CD4-positive, alpha-beta T cell treated with Interleukin-6 for 4 hours (primary cell): ENCODE data around the gene DENND1A.
"Not testable (repeated sequence)": the region's sequence is repeated elsewhere in the genome, so short reads cannot be mapped to it uniquely, and the experiment has no call there.

Source experiments
- DNase-seq: peaks from one replicate; pipeline ENCODE4 v3.0.0-alpha.2; 2020; ENCODE audit warnings: mixed read lengths

The DENND1A gene

DNA sequence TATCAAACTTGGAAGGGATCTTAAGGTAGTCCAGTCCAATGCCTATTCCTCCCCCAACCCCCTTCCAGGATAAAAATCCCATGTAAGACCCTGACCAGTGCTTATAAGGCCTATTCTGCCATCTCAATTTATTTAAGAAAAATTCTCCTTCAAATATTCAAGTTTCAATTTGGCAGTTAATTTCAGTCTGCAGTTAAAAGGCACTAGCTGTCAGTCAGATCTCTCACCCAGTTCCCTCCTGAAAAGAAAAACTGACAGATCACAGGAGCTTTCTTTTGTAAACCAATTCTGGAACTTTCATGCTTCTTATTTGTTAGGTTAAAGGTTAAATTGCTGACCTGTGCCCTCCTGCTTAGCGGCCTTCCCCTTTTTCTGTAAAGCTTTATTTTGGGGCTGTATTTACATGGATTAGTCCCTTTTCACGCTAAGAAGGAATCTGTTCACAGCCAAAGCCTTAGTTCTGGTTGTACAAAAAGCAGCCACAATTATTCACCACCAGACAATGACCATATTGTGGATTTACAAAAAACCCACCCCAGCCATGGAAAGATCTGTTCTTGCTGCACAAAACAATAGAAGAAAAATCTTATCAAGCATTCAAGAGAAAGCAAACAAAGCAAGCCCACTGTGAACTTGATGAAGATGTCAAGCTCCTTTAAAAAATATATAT is 68.7 kb downstream of the DENND1A start:
- no peak for DNase-seq

DNA sequence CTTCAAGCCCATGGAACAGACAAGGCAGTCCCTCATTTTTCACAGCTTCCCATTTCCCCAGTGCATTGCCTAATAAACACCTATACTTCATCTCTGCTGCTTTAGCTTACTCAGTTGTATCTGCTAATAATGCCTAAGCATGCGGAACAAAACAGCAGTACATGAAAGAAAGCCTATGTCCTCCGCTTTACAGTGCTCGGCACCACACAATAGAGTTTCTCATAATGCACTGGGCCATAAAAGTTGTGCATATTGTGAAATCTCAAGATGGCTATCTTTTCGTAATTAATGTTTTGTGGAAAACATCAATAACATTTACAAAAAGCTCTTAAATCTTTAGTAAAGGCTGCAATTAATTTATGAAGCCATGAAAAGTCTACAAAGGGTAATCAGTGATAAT is 69.3 kb downstream of the DENND1A start:
- DNase-seq = no peak

GRCh38 chr9:123852403-123852802 is 77.5 kb downstream of the DENND1A start:
- DNase-seq = no peak

DNA sequence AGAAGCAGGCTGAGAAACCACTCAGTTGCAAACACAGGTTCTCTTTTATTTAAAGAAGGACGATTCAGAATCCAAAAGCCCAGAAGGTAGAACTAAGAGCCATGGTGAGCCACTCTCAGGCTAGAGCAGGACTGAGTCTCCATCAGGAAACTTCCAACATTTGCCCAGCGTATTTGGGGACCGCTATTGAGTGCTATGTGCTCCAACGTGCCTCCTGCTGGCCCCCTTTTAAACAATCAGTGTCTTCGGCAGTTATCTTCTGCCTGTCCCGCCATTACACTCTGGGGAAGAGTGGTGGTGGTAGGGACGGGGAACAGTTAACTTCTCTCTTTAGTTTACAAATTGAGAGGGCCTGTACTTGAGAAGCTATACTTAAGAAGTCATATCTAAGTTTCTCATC is 78.1 kb downstream of the DENND1A start:
- DNase-seq = no peak

GRCh38 chr9:123848447-123849085 is 81.4 kb downstream of the DENND1A start:
- no peak for DNase-seq

DNA sequence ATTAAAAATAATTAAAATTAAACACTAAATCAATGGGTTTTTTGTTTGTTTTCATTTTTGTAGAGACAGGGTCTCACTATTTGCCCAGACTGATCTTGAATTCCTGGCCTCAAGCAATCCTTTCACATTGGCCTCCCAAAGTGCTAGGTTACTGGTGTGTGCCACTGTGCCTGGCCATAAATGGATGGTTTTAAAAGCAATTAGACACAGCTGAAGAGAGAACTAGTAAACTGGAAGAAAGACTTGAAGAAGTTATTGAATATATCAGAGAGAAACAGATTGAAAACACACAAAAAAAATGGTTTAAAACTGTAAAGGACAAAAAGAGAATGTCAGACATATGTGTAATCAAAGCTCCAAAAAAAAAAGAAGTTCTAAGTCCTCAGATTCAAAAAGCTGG is 83.0 kb downstream of the DENND1A start:
- DNase-seq = no peak

GRCh38 chr9:123843703-123844102 is 86.2 kb downstream of the DENND1A start:
- no peak for DNase-seq

DNA sequence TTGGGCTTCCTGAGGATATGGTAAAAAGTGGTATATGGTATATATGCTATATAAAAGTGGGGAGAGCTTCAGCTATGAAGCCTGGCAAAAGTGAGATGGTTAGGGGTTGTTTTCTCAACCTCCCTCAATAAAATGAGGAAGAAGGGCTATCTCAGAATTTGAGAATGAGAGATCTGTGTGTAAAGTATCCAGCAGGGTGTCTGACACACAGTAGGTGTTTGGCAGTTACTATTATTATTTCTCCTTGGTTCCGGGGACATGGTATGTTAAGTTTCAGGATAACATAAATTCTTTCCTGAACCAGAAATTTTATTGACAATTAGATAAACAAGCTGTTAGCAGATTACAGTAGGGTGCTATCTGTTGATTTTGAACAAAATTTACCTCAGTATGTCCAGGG is 94.1 kb downstream of the DENND1A start:
- no peak for DNase-seq

DNA sequence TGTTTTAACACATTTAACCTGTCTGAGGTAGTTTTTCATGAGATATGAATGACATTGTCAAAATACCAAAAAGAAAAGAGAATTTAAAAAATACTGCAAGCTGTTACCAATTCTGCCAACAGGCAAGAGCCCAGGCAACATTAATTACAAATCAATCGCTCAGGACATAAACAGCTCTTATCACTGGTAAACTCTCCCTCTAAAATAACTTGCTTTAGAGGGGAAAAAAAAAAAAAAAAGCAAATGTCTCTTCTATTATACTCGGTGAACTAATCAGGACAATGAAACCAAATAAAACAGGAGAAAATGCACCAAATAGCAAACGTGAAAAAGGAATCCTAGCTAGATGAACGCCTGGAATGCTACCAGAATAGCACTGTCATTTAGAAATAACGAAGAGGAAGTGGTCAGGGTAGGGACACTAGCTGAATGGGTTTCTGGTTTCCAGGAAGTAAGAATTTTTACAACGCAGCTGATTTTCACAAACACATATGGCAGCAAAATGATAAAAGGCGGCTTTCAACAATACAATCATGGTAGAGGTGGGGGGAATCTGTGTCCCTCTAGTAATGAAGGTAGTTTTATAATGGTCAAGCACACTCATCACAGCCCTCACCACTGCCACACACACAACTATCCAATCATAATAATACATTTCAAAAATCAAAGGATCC is 94.9 kb downstream of the DENND1A start:
- no peak for DNase-seq

- no peak for DNase-seq
Observed at GRCh38 chr9:123834218-123834888, 95.6 kb downstream of the DENND1A start.

- no peak for DNase-seq
Observed at GRCh38 chr9:123832858-123833650, 96.9 kb downstream of the DENND1A start.

DNA sequence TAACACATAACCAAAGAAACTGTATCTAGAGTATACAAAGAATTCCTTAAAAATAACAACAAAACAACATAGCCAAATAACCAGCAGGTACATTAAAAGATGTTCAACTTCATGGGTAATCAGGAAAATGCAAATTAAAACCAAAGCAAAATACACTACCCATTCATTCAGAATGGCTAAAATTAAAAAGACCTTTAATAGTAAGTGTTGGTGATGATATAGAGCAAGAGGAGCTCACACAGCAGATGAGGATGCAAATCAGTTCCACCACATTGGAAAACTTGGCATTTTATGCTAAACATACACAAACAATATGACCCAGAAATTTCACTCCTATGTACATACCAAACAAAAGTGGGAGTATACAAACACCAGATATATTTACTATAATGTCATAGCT is 97.8 kb downstream of the DENND1A start:
- no peak for DNase-seq

- no peak for DNase-seq
Observed at GRCh38 chr9:123828449-123828848, 101.5 kb downstream of the DENND1A start.

DNA sequence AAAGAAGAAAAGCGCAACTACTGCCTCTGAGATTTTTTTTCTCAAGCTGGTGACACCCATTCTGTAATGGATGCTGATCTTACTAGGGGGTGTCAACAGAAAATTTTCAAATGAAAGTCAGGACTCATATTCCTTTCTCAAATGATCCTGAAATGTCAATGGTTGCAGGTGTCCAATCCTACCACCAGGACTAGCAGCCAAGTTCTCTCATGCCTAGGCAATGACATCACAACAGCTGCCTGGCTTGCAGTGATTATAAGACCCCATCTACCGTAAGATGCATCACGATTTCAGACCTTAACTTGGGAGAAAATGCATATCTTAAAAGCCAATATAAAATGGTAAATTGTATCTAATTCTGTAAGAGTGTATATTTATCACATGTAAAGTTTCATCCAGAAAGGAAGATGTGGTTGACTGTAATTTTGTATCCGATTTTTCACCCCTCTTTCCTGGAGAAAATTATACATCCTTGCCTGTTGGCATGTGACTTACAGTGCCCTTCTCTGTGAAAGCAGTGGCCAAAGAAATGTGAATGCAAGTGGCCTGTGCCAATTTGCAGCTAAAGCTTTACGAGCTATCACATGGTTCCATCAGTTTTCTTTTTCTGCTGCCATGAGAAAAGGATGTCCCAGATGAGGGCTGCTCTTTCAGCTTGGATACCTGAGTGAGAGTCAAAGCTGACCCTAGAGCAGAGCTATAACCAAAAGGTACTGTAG is 104.4 kb downstream of the DENND1A start:
- no peak for DNase-seq

GRCh38 chr9:123823194-123823947 is 106.6 kb downstream of the DENND1A start:
- DNase-seq = no peak

DNA sequence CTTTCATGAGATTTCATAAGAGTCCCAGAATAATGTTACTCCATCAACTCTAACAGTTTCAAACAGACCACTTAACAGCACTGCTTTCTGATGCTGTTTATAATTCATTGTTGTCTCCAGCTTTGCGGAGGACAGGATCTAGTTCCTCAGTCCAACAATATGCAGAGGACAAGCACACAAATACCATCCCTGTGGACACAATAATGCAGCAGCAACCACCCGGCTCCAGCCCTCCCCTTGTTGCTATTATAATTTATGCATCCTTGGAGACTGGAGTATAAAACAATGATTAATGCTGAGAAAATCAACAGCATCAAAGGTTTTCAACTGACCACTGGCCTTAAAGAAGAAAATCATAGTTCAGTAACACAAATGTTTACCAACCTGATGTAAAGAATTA is 108.3 kb downstream of the DENND1A start:
- DNase-seq = no peak

- no peak for DNase-seq
Observed at GRCh38 chr9:123820139-123820538, 109.8 kb downstream of the DENND1A start.

DNA sequence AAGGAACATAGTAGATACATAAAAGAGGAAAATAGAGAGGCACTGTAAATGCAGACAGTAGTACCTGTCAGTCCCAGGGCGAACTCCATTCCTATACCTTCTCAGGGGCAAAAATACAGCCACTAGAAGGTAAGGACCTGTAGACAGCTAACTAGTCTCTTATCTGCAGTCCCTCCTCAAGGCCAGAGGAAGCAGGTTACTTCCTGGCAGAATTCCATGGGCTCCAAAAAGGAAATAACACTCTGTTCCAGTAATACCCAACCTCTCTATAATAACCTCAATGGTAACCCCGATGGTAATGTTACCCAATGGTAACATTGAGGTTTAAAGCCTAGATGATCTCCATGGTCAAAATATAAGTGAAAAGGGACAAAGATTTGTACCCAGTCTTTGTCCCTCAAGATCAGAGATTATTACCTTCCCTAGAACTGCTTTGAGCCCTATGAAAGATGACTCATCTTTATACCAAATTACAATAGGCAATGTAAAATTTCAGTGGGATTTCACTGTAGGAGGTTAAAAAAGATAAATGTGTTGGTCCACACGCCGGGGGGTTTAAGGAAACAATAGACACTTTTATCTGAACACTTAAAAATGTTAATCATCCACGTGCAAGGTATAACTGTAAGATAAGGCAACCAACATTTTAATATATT is 113.0 kb downstream of the DENND1A start:
- DNase-seq = no peak

- not testable (repeated sequence) for DNase-seq
Observed at GRCh38 chr9:123815856-123816255, 114.1 kb downstream of the DENND1A start.

DNA sequence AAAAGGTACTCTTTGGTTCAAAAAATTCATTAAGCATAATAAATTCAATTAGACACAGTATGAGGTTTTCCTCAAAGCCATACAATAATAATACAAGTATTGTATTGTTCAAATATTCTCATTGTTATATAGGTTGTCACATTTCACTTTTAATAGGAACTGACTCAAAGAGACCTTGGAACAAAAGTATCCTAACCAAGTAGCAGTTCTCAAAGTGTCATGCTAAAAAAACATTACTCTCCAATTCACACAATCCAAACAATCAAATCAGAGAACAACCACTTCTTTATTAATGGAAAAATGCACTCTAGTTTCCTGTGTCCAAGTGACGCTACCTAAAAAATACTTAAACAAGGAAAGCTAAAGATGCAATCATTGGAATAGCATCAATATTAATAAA is 115.4 kb downstream of the DENND1A start:
- DNase-seq = no peak

DNA sequence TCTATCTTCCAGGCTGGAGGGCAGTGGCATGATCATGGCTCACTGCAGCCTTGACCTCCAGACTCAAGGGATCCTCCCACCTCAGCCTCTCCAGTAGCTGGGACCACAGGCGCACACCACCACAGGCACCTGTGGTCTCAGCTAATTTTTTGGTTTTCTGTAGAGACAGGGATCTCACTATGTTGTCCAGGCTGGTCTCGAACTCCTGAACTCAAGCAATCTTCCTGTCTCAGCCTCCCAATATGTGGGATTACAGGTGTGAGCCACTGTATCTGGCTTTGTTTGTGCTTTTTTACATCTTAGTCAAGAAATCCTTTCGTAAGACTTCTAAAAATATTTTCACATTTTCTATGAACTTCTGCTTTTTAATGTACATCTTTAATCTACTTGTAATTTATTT is 116.9 kb downstream of the DENND1A start:
- no peak for DNase-seq
